RPMI8226 (cell line): Measurements from ENCODE around the gene CD8B2.
A peak's percentile ranks its signal among the peaks of the same experiment; 100 is the strongest.
"Not testable (repeated sequence)": the region's sequence is repeated elsewhere in the genome, so short reads cannot be mapped to it uniquely, and the experiment has no call there.

Experiments used
- DNase-seq: peaks from one replicate; pipeline ENCODE4 v3.0.0-alpha.2; 2015

Gene CD8B2

DNA sequence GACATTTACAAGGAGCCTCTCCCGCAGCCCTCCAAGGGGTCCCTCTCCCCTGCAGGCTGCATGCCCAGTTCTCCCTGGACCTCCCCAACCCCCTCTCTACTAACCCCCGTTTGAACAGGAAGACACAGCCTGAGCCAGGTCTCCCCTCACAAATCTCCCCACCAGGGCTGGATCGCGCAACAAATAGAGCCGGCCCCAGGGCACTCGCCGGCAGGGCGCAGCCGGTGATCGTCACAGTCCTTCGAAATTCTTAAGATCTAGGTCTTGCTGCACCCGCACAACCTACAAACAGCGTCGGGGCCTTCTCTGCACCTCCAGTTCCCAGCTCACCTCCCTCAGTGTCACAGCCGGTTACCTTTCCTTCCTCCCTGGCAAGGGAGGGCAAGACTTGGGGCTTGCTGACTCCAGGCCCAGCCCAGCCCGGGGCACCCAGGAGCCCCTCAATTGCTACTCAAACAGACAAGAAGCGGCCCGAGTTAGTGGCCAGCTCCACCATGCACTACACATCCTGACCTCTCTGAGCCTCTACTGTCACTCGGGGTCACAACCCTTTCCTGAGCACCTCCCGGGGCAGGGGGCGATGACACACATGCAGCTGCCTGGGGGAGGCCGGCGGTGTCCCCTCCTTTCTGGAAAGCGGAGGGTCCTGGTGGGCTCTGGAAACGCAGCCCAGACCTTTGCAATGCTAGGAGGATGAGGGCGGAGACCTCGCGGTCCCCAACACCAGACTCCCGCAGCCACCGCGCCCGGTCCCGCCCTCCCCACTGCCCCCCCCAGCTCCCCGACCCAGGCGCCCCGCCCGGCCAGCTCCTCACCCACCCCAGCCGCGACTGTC is at the start of gene CD8B2:
Gene CD8B2, plus strand, starts transcription at position 814 of the 835 bp plus-strand sequence. CDS start 63 bp downstream, outside the sequence.
- peak; percentile 5 for DNase-seq

DNA sequence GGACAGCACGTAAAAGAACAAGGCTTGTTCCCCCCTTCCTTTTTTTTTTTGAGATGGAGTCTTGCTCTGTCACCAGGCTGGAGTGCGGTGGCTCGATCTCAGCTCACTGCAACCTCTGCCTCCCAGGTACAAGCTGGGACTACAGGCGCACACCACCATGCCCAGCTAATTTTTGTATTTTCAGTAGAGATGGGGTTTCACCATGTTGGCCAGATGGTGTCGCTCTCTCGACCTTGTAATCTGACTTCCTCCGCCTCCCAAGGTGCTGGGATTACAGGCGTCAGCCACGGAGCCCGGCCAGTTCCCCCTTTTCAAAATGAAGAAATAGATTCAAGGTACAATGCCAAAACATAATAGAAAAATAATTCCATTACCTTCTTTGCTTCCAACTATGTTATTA is 25.3 kb upstream of the CD8B2 start:
- peak; percentile 54 for DNase-seq

DNA sequence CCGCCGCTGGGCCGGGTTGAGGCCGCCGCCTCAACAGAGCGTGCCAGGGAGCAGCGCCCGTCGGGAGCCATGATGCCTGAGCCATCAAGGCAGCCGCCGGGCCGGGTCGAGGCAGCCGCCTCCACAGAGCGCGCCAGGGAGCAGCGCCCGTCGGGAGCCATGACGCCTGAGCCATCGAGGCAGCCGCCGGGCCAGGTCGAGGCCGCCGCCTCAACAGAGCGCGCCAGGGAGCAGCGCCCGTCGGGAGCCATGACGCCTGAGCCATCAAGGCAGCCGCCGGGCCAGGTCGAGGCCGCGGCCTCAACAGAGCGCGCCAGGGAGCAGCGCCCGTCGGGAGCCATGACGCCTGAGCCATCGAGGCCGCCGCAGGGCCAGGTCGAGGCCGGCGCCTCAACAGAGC is 19.6 kb upstream of the CD8B2 start:
- not testable (repeated sequence) for DNase-seq

GRCh38 chr2:106468107-106468506 is 19.1 kb upstream of the CD8B2 start, which contains the start of gene RGPD3:
TSS of gene RGPD3 (minus strand) at chr2:106468413. CDS start at chr2:106468288, 125 bp downstream.
- not testable (repeated sequence) for DNase-seq

DNA sequence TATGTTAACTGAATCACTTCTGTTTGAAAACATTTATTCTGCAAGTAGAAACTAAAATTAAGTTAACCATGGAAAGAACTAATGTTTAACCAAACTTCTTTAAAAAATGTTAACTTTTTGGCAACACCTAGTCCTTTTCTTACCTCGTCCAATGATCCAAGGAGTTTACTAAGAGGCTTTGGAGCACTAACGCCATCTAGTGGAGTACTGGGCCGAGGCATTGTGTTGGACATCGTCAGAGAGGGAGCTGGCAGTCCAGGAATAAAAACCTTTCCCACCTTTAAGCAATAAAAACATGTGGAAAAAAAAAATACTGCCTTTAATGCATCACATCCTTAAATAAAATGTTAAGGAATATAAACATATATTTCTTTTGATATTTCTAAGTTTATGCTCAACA is 16.5 kb upstream of the CD8B2 start:
- DNase-seq = not testable (repeated sequence)

- DNase-seq = not testable (repeated sequence)
These were observed 9.5 kb upstream of the CD8B2 start for GRCh38 chr2:106477647-106478046.

DNA sequence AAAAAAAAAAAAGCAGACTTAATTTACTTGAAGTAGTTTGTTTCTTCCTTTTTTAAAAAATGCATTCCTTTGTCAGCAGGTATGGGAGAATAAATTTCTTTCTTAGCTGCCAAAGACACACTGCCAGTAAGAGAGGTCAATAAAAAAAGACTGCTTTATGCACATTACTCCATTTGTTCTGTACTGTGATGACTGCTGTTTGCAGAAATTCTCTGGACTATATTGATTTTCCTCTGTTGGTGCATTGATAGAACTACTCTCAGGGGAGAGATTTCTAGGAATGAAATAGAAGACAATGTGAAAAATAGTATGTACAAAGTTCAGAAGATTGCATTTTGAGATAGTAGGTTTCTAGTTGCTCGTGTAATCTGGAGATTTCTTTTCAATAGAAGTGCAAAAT is 7.6 kb upstream of the CD8B2 start:
- DNase-seq = not testable (repeated sequence)

DNA sequence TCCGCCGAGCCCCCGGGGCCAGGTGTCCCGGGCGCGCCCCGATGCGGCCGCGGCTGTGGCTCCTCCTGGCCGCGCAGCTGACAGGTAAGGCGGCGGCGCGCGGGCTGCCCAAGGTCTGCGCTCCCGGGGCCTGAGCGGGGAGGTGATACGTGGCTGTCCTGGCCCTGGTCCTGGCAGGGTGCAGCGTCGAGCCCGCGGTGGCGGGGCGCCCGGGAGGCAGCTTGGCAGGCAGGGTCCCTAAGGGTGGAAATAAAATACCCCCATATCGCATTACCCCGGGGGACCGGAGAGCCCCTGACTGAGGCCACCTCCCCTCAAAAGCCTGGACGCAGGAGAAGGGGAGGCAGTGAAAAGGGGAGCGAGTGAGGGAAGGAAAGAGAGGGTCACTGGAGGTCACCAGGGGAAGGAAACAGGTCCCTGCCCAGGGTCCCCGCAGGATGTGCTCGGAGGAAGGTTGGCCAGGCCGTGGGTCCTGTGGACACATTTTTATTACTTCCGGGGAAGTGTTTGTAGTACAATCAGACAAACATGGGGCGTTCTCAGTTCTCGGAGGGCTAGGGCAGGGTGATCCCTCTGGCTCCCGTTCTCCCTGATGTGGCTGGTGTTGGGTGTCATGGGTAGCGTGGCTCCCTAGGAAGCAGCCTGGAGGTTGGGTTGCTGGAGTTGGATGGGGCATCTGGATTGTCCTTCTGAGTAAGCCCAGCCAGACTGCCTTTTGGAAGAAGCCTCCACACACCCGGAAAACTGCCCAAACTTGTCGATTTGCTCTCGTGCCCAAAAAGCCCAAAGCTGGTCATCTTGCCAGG is 425 bp downstream of the CD8B2 start:
- DNase-seq = peak; percentile 16

DNA sequence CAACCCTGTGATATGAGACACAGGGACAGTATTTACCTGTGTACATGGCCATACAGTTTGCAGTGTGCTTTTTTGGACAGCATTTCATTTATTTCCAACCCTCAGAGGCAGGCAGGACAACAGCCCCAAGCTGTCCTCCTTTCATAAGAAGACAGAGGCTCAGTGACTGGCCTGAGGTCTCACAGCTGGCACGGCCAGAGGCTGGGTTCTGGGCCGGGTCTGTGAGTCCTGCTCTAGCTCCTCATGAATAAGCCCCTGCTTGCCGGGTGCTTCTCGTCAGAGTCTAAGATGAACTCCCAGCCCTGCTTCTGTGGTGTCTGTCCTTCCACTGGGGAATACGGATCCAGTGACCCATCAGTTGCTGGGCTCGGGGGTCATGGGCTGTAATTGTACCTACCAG is 2.5 kb downstream of the CD8B2 start:
- DNase-seq = not testable (repeated sequence)

DNA sequence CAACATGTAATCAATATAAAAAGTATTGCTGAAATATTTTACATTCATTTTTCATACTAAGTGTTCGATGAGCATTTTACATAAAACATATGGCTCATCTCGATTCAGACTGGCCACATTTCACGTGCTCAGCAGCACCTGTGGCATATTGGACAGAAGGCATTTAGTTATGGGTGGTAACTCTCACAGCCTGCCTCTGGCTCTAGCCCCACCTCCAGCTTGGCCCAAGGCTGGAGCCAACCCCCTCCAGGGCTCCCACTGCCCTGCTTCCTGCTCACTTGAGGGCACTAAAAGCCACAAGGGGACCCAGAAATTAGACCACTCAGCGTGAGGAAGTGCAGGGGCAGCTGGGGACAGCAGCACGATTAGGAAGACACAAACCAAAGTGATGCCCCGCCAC is 5.2 kb downstream of the CD8B2 start:
- peak; percentile 78 for DNase-seq

DNA sequence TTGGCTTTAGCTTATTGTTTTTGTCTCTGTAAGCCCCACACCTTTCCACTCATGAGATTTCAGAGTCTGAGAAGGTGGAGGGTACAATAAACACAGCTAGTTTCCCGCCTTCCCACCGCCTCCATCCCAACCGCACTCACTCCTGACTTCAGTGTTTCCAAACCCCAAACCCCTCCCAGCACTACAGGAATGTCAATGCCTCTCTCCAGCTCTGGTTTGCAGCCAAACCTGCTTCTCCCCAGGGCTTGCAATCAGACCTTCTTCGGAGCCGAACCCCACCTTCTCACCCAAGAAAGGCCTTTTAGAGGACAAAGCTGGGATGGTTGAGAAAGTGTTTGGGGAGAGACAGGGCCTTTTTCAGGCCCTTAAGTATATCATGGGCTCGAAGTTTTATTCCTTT is 5.7 kb downstream of the CD8B2 start:
- not testable (repeated sequence) for DNase-seq

GRCh38 chr2:106498549-106498948 is 11.4 kb downstream of the CD8B2 start:
- not testable (repeated sequence) for DNase-seq

GRCh38 chr2:106500350-106500749 is 13.2 kb downstream of the CD8B2 start:
- not testable (repeated sequence) for DNase-seq

- peak; percentile 4 for DNase-seq
These were observed 15.2 kb downstream of the CD8B2 start for GRCh38 chr2:106502351-106502750.

GRCh38 chr2:106504192-106504591 is 17.0 kb downstream of the CD8B2 start:
- peak; percentile 88 for DNase-seq

- DNase-seq = peak; percentile 16
These were observed 17.6 kb downstream of the CD8B2 start for GRCh38 chr2:106504787-106505186.

DNA sequence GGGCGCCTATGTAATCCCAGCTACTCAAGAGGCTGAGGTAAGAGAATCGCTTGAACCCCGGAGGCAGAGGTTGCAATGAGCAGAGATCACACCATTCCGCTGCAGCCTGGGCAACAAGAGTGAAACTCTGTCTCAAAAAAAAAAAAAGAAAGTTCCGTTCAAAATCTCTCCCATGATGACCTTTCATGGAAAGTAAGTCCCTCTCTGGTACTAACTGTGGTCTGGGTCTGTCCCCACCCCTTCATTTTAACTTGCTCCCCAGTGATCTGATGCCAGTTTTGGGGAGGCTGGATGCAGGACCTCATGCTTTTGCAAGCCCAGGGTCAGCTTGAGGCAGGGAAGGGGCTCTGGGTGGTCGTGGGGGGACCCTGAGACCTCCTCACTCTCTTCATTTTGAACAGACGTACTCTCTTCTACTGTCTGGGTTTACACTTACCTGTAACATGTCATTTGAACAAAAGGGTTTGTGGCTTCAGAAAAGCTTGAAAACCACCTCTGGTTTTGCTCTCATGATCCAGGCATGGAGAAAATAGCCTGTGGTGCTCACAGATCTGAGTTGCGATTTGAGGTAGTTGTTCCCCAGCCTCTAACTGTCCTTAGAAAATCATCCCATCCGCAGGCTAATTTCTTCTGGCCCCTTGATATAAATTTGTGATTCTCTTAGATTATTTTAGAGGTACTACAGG is 19.0 kb downstream of the CD8B2 start:
- peak; percentile 39 for DNase-seq

- DNase-seq = peak; percentile 94
These were observed 21.7 kb downstream of the CD8B2 start for GRCh38 chr2:106508660-106509373.

DNA sequence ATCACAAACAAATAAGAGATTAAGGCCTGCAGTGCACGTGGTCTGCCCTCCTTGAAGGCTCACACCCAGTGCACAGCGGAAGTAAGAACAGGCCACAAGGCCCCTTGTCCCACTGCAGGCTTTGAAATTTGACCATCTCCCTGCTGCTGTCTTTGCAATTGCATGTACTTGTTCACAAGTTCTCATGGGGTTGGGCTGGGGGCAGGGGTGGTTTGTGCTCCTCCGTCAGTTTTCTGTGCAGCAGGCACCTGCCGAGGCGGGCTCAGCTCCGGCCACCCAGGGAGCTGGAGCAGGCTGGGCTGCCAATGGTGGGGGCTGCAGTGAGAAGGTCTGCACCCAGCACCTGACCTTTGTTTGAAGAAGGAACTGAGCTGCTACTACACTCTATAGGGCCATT is 22.2 kb downstream of the CD8B2 start:
- DNase-seq = peak; percentile 84

- not testable (repeated sequence) for DNase-seq
These were observed 23.6 kb downstream of the CD8B2 start for GRCh38 chr2:106510791-106511190.

GRCh38 chr2:106511476-106511901 is 24.3 kb downstream of the CD8B2 start:
- DNase-seq = not testable (repeated sequence)

DNA sequence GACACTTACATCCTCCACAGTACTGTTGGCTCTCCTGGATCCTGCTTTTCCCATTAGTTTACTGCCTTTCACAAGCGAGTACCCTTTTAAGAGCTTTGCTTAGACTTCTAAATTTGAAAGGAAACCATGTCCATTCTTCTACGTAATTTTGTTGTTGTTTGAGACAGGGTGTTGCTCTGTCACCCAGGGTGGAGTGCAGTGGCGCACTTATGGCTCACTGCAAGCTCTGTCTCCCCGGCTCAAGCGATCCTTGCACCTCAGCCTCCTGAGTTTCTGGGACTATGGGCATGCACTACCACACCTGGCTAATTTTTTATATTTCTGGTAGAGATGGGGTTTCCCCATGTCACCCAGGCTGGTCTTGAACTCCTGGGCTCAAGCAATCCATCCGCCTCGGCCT is 24.8 kb downstream of the CD8B2 start:
- DNase-seq = not testable (repeated sequence)
